HG03025 (cell line): ENCODE measurements around the gene SHISAL2B.
"Not testable (repeated sequence)": the region's sequence is repeated elsewhere in the genome, so short reads cannot be mapped to it uniquely, and the experiment has no call there.

Source experiments
- ATAC-seq: cut with Tn5 transposase; IDR thresholded peaks from one replicate; pipeline ENCODE4 v1.9.1; 2021; ENCODE audit warnings: mild to moderate bottlenecking, moderate library complexity; ENCODE audit not compliant: unreplicated experiment, low FRiP score

The SHISAL2B gene

GRCh38 chr5:64690417-64691151, at the start of gene SHISAL2B:
Gene SHISAL2B (plus strand): TSS chr5:64690503. CDS start chr5:64690624, 121 bp downstream.
- ATAC-seq: no peak

GRCh38 chr5:64644831-64645230, 45.5 kb upstream of the SHISAL2B start:
- no peak for ATAC-seq

GRCh38 chr5:64646169-64646568, 44.1 kb upstream of the SHISAL2B start:
- ATAC-seq: no peak

GRCh38 chr5:64649512-64649911, 40.8 kb upstream of the SHISAL2B start:
- no peak for ATAC-seq

GRCh38 chr5:64653766-64654560, 36.3 kb upstream of the SHISAL2B start:
- ATAC-seq: no peak

- ATAC-seq: no peak
These were observed 35.8 kb upstream of the SHISAL2B start for GRCh38 chr5:64654561-64654938.

- ATAC-seq: no peak
These were observed 34.7 kb upstream of the SHISAL2B start for GRCh38 chr5:64655596-64655995.

DNA sequence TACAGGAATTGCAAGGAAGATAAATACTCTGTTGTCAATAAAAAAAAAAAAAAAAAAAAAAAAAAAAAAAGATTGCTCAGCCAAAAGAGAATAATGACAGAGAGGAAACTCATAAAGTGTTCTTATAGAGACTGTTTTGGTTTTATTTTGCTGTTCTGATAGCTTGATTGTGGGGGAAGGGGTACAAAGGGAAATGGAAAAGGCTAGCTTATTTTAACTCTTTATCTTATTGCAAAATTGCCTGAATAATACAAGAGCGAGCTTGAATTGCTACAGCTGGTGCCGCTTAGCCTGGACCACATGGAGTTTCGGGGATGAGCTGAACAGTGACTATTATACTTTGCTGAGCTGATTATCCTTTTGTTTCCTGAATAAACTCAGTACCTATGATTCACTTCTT, 31.0 kb upstream of the SHISAL2B start:
- no peak for ATAC-seq

GRCh38 chr5:64663181-64663580, 27.1 kb upstream of the SHISAL2B start:
- not testable (repeated sequence) for ATAC-seq

- ATAC-seq: no peak
These were observed 25.1 kb upstream of the SHISAL2B start for GRCh38 chr5:64665243-64665642.

DNA sequence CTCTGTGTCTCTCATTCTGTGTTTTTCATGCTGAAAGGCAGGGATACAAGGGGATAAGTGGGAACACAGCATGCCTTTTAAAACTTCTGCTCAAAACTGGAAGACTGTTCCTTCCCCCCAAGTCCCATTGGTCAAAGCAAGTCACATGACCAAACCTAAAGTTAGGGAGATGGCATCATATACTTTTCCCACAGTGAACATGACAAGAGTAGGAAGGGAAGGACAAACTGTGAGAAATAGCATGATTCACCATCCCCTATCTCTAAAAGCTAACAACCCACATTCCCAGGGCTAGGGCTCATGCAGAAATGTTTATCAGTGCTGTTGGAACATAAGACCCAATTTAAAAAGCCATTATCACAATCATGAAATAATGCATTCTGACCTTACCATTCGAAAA, 24.2 kb upstream of the SHISAL2B start:
- ATAC-seq: no peak

GRCh38 chr5:64667068-64667467, 23.2 kb upstream of the SHISAL2B start:
- ATAC-seq: no peak

DNA sequence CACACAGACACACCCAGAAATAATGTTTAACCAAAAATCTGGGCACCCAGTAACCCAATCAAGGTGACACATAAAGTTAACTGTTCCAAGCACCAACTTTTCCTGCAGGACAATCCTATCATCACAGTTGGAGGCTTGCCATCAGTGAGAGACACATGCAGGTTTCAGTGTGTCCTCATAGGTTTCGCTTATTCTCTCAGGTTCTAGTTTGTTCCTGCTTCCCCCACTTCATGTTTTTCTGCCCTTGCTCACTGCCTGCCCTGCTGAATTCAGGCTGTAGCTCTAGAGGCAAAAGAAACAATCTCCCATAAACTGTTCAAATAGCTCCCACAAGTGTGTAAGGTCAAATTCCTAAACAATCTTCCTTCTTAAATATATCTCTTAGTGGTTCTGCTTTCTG, 20.0 kb upstream of the SHISAL2B start:
- ATAC-seq: no peak

- no peak for ATAC-seq
These were observed 18.6 kb upstream of the SHISAL2B start for GRCh38 chr5:64671678-64672077.

DNA sequence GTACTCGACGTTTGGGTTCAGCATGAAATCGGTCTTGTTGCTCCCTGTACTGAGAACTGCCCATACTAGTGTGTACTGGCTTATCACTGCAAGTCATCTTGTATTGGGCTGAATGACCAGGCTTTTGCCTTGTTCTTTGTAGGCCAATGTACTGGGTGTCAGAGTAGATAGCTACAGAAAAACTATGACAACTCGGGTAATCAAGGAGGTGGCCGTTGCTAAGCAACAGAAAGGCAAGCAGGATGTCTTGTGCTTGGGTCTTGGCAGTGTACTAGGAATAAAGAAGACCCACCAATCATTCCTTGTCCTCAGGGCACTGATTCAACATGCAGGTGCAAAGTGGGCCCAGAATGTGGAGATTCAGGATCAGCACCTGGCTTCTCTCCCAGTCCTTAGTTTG, 11.9 kb upstream of the SHISAL2B start:
- no peak for ATAC-seq

GRCh38 chr5:64680289-64680688, 10.0 kb upstream of the SHISAL2B start:
- no peak for ATAC-seq

DNA sequence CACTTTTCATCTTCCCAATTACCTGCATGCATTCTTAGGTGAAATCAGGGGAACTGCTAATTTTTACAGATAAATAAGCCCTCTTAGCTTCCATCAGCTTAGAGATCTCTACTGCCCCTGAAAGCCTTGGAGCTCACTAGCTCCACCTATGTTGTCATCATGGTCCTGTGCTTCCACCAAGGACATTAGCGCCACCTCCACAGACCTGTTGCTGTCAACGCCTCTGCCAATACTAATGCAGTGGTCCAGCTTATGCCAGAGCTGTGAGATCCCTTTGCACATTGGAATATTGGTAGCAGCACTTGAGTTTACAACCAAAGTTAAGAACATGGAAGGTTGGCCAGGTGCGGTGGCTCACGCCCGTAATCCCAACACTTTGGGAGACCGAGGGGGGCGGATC, 7.7 kb upstream of the SHISAL2B start:
- ATAC-seq: no peak

- ATAC-seq: no peak
These were observed 4.4 kb upstream of the SHISAL2B start for GRCh38 chr5:64685866-64686265.

- ATAC-seq: no peak
These were observed 1.9 kb upstream of the SHISAL2B start for GRCh38 chr5:64688391-64688790.

GRCh38 chr5:64688965-64689364, 1.3 kb upstream of the SHISAL2B start:
- ATAC-seq: no peak

- no peak for ATAC-seq
These were observed 243 bp upstream of the SHISAL2B start for GRCh38 chr5:64690104-64690416.

GRCh38 chr5:64691291-64691690, 988 bp downstream of the SHISAL2B start:
- no peak for ATAC-seq
